Osteocyte (in vitro differentiated cells): ENCODE results near the gene CDR2L. TPM values are rescaled to one million over a fixed set of nuclear protein-coding genes. Genes with fewer than 3 reads are reported as not detected.
A peak's percentile ranks its signal among the peaks of the same experiment; 100 is the strongest.
"Not testable (repeated sequence)": the region's sequence is repeated elsewhere in the genome, so short reads cannot be mapped to it uniquely, and the experiment has no call there.

Source experiments
- DNase-seq: peaks from one replicate; pipeline ENCODE4 v3.0.0; 2021; ENCODE audit warnings: mixed read lengths; ENCODE audit not compliant: unreplicated experiment; ENCODE audit errors: extremely low spot score
- H3K27ac Mint-ChIP-seq: one replicate; pipeline ENCODE4 v1.8.0; 2021; ENCODE audit warnings: mild to moderate bottlenecking, mixed read lengths; ENCODE audit not compliant: unreplicated experiment
- H3K27me3 Mint-ChIP-seq: one replicate; pipeline ENCODE4 v1.8.0; 2021; ENCODE audit warnings: mixed read lengths; ENCODE audit not compliant: unreplicated experiment
- H3K36me3 Mint-ChIP-seq: one replicate; pipeline ENCODE4 v1.8.0; 2021; ENCODE audit warnings: mixed read lengths; ENCODE audit not compliant: unreplicated experiment
- H3K4me1 Mint-ChIP-seq: one replicate; pipeline ENCODE4 v1.8.0; 2021; ENCODE audit warnings: mixed read lengths; ENCODE audit not compliant: unreplicated experiment
- H3K4me3 Mint-ChIP-seq: one replicate; pipeline ENCODE4 v1.8.0; 2021; ENCODE audit warnings: mild to moderate bottlenecking, moderate library complexity, mixed read lengths; ENCODE audit not compliant: unreplicated experiment
- H3K9me3 Mint-ChIP-seq: one replicate; pipeline ENCODE4 v1.8.0; 2021; ENCODE audit warnings: mixed read lengths; ENCODE audit not compliant: unreplicated experiment
- total RNA-seq: library from RNA; stranded (reverse); gene quantifications from 2 replicates; pipeline ENCODE4 v1.2.1, GENCODE V29; 2021
- TF ChIP-seq, protein P1 (sequence below): fragments of 200-600 bp; sonication (generic); IDR thresholded peaks from 2 replicates; pipeline ENCODE4 v1.5.0; 2021; ENCODE audit warnings: antibody characterized with exemption, mild to moderate bottlenecking, moderate library complexity

The CDR2L gene
- total RNA-seq, 1 donor from 2014 or later = 21.4 TPM

DNA sequence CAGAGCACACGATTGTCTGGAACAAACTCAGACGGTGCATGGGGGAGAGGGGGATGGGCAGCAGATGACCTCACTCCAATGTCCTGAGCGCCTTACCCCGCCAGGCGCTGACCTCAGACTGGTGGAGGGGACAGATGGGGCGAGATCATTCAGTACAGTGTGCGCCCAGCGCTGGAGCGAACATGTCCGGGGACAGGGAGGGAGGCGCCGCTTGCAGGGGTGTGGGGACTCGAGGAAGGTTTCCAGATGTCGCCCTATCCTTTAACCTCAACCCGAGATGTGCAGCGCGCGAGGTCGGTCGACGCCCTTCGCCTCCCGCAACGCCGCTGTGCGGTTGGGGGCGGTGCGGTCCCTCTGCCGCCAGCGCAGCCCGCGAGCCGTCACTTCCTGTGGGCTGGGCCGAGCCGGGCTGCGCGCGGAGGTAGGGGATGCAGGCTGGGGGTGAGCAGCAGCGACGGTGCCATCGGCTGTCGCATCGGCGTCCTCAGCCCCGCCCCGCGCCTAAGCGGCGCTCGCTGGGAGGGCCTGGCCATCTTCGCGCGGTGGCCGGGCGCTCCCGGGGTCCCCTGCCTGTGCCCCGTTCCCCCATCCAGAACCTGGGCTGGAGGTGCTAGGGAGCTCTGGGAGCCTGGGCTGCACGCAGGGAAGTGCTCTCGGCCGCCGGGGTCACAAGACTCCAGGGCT is 5.3 kb upstream of the CDR2L start:
- no peaks in the 10 kb centered on the region for H3K36me3 Mint-ChIP-seq
- peaks cover 13% of the 10 kb centered on the region for H3K4me1 Mint-ChIP-seq
- DNase-seq = no peak
- H3K27me3 Mint-ChIP-seq = no peaks in the 10 kb centered on the region
- H3K27ac Mint-ChIP-seq = peak overlapping the region; percentile 85
- H3K9me3 Mint-ChIP-seq = no peaks in the 10 kb centered on the region
- TF ChIP-seq, protein P1, sequence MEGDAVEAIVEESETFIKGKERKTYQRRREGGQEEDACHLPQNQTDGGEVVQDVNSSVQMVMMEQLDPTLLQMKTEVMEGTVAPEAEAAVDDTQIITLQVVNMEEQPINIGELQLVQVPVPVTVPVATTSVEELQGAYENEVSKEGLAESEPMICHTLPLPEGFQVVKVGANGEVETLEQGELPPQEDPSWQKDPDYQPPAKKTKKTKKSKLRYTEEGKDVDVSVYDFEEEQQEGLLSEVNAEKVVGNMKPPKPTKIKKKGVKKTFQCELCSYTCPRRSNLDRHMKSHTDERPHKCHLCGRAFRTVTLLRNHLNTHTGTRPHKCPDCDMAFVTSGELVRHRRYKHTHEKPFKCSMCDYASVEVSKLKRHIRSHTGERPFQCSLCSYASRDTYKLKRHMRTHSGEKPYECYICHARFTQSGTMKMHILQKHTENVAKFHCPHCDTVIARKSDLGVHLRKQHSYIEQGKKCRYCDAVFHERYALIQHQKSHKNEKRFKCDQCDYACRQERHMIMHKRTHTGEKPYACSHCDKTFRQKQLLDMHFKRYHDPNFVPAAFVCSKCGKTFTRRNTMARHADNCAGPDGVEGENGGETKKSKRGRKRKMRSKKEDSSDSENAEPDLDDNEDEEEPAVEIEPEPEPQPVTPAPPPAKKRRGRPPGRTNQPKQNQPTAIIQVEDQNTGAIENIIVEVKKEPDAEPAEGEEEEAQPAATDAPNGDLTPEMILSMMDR = no peak
- peak overlapping the region; percentile 83 for H3K4me3 Mint-ChIP-seq

DNA sequence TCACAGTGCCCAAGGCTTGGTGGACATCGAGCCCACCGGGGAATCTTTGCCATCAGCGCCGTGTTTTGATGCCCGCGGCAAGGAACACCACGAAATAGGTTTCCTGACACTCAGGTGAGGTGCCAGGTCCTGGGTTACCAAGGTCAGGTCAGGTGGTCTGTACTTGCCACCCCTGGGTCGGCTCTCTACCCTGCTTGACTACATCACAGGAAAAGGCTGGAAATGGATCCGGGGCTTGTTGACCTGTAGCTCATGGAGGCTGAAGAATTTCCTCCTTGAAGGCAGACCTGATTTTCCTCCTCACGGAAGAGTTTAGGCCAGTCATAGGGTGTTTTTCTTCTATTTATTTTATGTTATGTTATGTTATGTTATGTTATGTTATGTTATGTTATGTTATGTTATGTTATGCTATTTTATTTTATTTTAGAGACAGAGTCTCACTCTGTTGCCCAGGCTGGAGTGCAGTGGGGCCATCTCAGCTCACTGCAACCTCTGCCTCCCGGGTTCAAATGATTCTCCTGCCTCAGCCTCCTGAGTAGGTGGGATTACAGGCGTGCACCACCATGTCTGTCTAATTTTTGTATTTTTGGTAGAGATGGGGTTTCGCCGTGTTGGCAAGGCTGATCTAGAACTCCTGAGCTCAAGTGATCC is 4.6 kb upstream of the CDR2L start:
- not testable (repeated sequence) for DNase-seq

DNA sequence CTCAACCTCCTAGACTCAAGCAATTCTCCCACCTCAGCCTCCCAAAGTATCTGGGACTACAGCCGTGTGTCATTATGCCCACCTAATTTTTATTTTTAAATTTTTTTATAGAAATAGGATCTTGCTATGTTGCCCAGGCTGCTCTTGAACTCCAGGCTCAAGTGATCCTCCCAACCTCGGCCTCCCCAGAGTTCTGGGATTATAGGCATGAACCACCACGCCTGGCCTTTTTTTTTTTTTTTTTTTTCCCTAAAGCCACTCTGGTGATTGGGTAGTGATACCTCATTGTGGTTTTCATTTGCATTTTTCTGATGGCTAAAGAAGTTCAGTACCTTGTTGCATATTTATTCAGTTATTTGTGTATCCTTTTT is 1.2 kb upstream of the CDR2L start:
- Mint-ChIP-seq H3K4me1 (peaks cover 29% of the 10 kb centered on the region), H3K27me3 (no peaks in the 10 kb centered on the region), H3K4me3 (no peak overlapping the region), H3K27ac (no peak overlapping the region), H3K9me3 (no peaks in the 10 kb centered on the region), H3K36me3 (no peaks in the 10 kb centered on the region)
- TF ChIP-seq, protein P1 = no peak
- DNase-seq = no peak

More for the DNA sequence above, 4.6 kb upstream of the CDR2L start:
- peaks cover 15% of the 10 kb centered on the region for H3K4me1 Mint-ChIP-seq
- H3K4me3 Mint-ChIP-seq = peak overlapping the region; percentile 83
- H3K9me3 Mint-ChIP-seq, H3K36me3 Mint-ChIP-seq, H3K27me3 Mint-ChIP-seq: not testable (repeated sequence)
- peak overlapping the region; percentile 54 for H3K27ac Mint-ChIP-seq

DNA sequence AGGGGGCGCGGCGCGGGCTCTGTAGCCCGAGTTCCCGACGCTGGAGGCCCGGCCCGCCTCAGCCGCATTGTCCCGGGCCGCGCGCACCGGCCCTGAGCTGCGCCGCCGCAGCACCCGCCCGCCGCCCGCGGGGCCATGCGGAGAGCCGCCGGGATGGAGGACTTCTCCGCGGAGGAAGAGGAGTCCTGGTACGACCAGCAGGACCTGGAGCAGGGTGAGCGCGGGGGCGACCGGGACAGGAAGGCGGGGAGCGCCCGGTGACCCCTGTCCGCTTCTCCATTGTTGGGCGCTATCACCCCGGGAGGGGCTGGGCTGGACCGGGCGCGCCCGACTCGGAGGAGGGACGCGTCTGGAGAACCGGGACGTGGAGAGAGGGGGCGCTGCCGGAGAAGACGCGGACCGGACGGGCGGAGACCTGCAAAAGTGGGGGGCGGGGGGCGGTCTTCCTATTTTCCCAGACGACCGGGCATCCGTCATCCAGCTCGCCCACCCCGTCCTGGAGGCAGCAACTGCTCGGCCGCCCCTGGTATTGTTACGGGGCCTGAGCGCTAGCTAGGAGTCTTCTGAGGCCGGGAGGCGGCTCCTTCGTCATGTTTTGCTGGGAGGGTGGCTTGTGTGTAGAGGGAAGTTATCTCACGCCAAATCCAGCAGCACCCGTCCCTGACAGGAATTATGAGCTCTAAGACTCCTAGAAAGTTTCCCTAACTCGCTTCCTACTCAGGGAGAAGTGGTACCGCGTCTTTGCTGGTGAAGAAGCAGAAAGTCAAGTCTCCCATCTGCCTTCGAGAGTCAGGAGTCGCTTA is 678 bp downstream of the CDR2L start:
- Mint-ChIP-seq H3K36me3 (no peaks in the 10 kb centered on the region), H3K4me3 (peak overlapping the region; percentile 84), H3K9me3 (no peaks in the 10 kb centered on the region), H3K27ac (peak overlapping the region; percentile 97), H3K27me3 (no peaks in the 10 kb centered on the region), H3K4me1 (peaks cover 22% of the 10 kb centered on the region)
- DNase-seq = peak; percentile 91
- TF ChIP-seq, protein P1 = peak; percentile 55

DNA sequence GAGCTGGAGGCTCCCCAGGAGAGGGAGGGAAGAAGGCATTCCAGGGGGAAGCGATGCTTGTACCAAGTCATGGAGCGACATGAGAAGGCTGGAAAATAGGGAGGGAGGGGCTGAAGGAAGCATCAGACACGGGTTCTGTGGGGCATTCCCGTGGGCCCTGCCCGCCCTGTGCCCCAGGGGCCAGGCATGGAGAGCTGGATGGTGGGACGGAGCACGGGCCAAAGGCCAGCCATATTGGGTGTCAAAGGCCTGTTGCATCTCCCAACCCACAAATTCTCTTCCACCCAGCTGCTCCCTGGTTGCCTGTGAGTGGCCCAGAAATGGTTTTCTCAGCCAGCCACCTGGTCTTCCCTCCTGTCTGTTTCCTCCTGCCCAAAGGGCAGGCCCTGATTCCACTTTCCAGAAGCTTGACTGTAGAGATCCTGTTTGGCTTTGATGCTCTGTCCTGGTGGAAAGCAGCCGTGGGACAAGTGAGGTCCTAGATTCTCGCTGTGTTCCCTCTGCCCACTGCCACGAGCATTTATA is 3.2 kb downstream of the CDR2L start:
- H3K27ac Mint-ChIP-seq = no peak overlapping the region
- no peaks in the 10 kb centered on the region for H3K27me3 Mint-ChIP-seq
- TF ChIP-seq, protein P1 = no peak
- DNase-seq = no peak
- H3K9me3 Mint-ChIP-seq = no peaks in the 10 kb centered on the region
- no peak overlapping the region for H3K4me3 Mint-ChIP-seq
- no peaks in the 10 kb centered on the region for H3K36me3 Mint-ChIP-seq
- peaks cover 22% of the 10 kb centered on the region for H3K4me1 Mint-ChIP-seq
